D721Med (cell line): ENCODE results near the gene CHADL.

Experiments used
- DNase-seq: peaks from one replicate; pipeline ENCODE4 v3.0.0; 2011; ENCODE audit warnings: low spot score; ENCODE audit not compliant: insufficient read length
- FAIRE-seq: peaks from 2 replicates; lab custom pipeline; 2011; peaks lifted over from hg19 to GRCh38; lab: Jason Lieb, UNC
- TF ChIP-seq, protein P1 (sequence below): IDR thresholded peaks from 2 replicates; pipeline ENCODE4 v1.5.1; 2012; ENCODE audit warnings: mild to moderate bottlenecking, control low read depth; ENCODE audit not compliant: insufficient read depth; ENCODE audit errors: missing control alignments

Gene CHADL

DNA sequence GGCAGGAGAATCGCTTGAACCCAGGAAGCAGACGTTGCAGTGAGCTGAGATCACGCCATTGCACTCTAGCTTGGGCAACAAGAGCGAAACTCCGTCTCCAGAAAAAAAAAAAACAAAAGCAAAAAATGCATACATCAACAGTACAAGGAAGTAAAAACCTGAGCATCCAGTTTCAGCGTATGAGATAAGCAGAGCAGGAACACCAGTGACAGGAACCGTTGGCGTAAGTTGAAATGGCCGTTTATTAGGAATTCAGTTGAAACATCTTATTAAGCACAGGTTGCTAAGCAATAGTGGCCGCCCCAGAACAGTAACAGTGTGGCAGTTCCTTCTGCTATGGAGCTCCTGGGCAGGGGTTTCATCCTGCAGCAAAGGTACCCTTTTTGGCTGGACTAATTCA is 39.6 kb downstream of the CHADL start:
- TF ChIP-seq, protein P1, sequence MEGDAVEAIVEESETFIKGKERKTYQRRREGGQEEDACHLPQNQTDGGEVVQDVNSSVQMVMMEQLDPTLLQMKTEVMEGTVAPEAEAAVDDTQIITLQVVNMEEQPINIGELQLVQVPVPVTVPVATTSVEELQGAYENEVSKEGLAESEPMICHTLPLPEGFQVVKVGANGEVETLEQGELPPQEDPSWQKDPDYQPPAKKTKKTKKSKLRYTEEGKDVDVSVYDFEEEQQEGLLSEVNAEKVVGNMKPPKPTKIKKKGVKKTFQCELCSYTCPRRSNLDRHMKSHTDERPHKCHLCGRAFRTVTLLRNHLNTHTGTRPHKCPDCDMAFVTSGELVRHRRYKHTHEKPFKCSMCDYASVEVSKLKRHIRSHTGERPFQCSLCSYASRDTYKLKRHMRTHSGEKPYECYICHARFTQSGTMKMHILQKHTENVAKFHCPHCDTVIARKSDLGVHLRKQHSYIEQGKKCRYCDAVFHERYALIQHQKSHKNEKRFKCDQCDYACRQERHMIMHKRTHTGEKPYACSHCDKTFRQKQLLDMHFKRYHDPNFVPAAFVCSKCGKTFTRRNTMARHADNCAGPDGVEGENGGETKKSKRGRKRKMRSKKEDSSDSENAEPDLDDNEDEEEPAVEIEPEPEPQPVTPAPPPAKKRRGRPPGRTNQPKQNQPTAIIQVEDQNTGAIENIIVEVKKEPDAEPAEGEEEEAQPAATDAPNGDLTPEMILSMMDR = no peak
- DNase-seq (no peak), FAIRE-seq (no peak)

DNA sequence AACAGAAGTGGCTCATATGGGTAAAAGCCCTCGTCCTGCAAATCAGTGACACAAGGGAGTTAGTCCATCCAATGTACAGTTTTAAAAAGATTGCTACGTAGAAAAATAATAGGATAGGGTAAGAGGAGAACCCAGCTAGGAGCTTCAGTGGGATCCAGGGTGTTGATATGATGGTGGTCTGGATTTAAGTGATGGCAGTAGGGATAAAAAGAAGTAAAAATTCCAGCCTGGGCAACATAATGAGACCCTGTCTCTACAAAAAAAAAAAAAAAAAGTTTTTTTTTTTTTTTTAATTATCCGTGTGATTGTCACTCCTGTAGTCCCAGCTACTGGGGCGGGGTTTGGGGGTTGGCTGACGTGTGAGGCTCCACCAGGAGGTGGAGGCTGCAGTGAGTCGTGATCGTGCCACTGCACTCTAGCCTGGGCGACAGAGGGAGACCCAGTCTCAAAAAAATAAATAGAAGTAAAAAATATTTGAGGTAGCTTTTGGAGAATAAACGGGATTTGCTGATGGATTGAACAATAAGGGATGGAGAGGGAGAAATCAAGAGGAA is 42.6 kb downstream of the CHADL start:
- TF ChIP-seq, protein P1 = no peak
- FAIRE-seq (no peak), DNase-seq (no peak)

DNA sequence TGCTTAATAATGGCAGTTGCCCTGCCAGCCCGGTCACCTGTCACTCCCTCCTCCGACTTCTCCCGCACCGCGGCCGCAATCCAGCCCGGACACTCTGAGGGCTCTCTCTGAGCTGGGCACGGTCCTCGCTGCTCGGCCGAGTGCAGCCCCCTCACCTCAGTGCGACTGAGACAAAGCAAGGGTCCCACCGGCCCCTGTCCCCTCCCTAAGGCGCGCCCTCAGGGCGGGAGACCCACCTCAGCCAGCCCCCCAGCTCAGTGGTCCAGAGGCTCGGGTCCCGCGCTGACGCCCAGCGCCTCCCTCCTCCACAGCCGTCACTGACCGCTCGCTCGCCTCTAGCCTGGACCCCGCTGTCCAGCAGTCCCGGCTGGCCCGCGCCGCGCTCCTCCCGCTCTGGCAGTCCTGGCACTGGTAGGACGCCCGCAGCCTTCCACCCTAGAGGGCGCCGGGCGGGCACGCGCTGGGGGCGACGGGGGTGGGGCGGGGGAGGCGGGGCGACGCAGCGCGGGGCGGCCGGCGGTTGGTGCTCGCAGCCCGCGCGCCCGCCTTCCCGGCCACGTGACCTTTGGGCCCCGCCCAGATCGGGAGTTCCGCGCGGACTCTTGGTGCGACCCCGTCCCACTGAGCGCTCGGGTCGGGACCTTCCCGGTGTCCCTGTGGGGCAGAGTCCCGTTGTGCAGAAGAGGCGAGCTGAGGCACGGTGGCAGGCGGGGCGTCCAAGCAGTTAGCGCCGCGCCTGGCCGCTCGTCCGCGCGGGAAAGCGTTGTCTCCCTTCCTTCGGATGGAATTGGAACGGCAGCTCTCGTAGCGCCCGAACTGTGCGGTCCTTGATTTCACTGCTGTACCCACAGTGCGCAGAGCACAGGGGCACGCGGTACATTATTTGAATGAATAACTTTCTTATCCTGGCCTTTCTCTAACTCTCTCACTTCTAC is 43.4 kb downstream of the CHADL start:
- TF ChIP-seq, protein P1 = peak; percentile 24
- no peak for FAIRE-seq
- peak; percentile 70 for DNase-seq

DNA sequence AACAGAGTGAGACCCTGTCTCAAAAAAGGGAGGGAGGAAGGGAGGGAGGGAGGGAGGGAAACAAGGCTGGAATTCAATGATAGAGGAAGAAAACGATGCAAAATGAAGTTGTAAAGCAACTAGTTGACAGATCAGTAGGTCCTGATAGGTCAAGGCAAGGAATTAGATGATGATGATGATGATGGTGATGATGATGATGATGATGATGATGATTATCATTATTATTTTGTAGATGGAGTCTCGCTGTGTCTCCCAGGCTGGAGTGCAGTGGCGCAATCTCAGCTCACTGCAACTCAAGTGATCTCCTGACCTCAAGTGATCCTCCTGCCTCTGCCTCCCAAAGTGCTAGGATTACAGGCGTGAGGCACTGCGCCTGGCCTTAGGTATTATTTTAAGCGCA is 46.9 kb downstream of the CHADL start:
- DNase-seq = no peak
- TF ChIP-seq, protein P1 = no peak
- no peak for FAIRE-seq

DNA sequence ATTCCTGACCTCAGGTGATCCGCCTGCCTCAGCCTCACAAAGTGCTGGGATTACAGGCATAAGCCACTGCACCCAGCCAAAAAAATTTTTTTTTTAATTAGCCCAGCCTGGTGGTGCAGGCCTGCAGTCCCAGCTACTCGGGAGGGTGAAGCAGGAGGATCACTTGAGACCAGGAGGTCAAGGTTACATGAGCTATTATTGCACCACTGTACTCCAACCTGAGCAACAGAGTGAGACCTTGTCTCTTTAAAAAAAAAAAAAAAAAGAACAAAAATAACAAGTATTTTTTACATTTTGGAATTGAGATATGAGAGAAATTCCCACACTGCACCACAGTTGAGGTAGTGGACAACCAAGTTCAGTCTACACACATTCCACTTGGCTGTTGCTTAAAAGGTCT is 49.3 kb downstream of the CHADL start:
- TF ChIP-seq, protein P1 = no peak
- FAIRE-seq = no peak

DNA sequence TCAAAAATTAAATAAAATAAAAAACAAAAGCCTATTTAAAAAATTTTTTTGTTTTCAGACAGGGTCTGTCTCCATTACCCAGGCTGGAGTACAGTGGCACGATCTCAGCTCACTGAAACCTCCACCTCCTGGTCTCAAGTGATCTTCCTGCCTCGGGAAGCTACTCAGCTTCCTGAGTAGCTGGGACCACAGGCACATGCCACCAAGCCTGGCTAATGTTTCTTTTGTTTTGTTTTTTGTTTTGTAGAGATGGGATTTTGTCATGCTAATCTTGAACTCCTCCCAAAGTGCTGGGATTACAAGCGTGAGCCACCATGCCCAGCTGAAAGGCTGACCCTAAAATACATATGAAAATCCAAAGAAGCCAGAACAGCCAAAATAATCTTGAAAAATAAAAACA is 56.1 kb downstream of the CHADL start:
- TF ChIP-seq, protein P1 = no peak
- FAIRE-seq = no peak

More for the DNA sequence above, 49.3 kb downstream of the CHADL start:
- no peak for DNase-seq

More for the DNA sequence above, 56.1 kb downstream of the CHADL start:
- DNase-seq = no peak
